SIG-M5 treated with dmso at 0.1 percent for 504 hours (cell line): ENCODE data around the gene PTPN2.
"Not testable (repeated sequence)": the region's sequence is repeated elsewhere in the genome, so short reads cannot be mapped to it uniquely, and the experiment has no call there.

Source experiments
- DNase-seq: peaks from one replicate; lab custom pipeline; 2025; ENCODE audit not compliant: unreplicated experiment; lab: John Stamatoyannopoulos, UW

The PTPN2 gene

GRCh38 chr18:12776821-12777471 is 107.1 kb downstream of the PTPN2 start:
- DNase-seq, result no peak

- not testable (repeated sequence) for DNase-seq
Observed at GRCh38 chr18:12776415-12776814, 107.6 kb downstream of the PTPN2 start.

GRCh38 chr18:12774982-12775381 is 109.1 kb downstream of the PTPN2 start:
- DNase-seq, result no peak

GRCh38 chr18:12773369-12773768 is 110.7 kb downstream of the PTPN2 start:
- no peak for DNase-seq

GRCh38 chr18:12772111-12772510 is 111.9 kb downstream of the PTPN2 start:
- no peak for DNase-seq

- no peak for DNase-seq
Observed at GRCh38 chr18:12770469-12771219, 113.4 kb downstream of the PTPN2 start.

GRCh38 chr18:12769644-12770440 is 114.2 kb downstream of the PTPN2 start:
- no peak for DNase-seq

- no peak for DNase-seq
Observed at GRCh38 chr18:12769136-12769535, 114.9 kb downstream of the PTPN2 start.

GRCh38 chr18:12768625-12769024 is 115.4 kb downstream of the PTPN2 start:
- no peak for DNase-seq

- DNase-seq, result no peak
Observed at GRCh38 chr18:12767580-12768155, 116.4 kb downstream of the PTPN2 start.

- no peak for DNase-seq
Observed at GRCh38 chr18:12766986-12767433, 117.0 kb downstream of the PTPN2 start.

GRCh38 chr18:12765586-12765985 is 118.5 kb downstream of the PTPN2 start:
- no peak for DNase-seq

GRCh38 chr18:12765126-12765525 is 118.9 kb downstream of the PTPN2 start:
- no peak for DNase-seq

GRCh38 chr18:12758566-12758965 is 125.5 kb downstream of the PTPN2 start:
- DNase-seq, result not testable (repeated sequence)

- DNase-seq, result not testable (repeated sequence)
Observed at GRCh38 chr18:12756619-12757239, 127.3 kb downstream of the PTPN2 start.

- not testable (repeated sequence) for DNase-seq
Observed at GRCh38 chr18:12755606-12756005, 128.4 kb downstream of the PTPN2 start.

- no peak for DNase-seq
Observed at GRCh38 chr18:12754511-12754910, 129.5 kb downstream of the PTPN2 start.

GRCh38 chr18:12751891-12752290 is 132.1 kb downstream of the PTPN2 start:
- no peak for DNase-seq

GRCh38 chr18:12751503-12751884 is 132.5 kb downstream of the PTPN2 start:
- DNase-seq, result no peak

GRCh38 chr18:12750715-12751502 is 133.1 kb downstream of the PTPN2 start:
- no peak for DNase-seq
